GM21529 (cell line): Measurements from ENCODE around the gene CENPM.
"Not testable (repeated sequence)": the region's sequence is repeated elsewhere in the genome, so short reads cannot be mapped to it uniquely, and the experiment has no call there.

ENCODE experiments used
- ATAC-seq: cut with Tn5 transposase; IDR thresholded peaks from one replicate; pipeline ENCODE4 v1.9.1; 2021; ENCODE audit not compliant: unreplicated experiment

CENPM gene

DNA sequence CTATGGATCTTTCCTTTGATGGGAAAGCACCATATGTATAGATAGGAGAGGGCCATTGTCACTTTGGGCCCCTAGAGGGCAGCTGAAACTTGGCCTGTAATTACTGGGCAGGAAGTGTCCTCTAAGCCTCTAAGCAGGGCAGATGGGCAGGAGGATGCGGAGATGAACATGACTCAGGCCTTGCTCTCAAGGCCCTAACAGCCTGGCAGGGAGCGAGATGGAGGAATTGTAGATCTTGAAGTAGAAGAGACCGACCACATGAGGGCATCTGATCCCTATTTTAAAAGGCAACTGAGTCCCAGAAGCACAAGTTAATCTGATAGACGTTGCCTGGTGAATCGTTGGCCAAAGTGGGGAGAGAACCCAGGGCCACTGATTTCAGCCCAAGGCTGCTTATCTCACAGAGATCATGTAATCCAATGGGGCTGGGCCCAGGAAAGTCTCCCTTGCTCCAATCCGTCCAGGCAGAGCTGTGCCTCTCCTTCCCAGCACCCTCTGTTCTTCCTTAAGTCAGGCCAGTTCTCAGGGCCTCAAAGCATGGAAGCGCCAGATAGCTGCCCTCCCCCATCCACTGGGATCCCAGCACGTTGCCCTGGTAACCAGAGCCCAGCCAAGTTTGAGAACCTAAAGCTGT, 19.8 kb upstream of the CENPM start:
- ATAC-seq = no peak

- no peak for ATAC-seq
These were observed 19.3 kb upstream of the CENPM start for GRCh38 chr22:41966225-41966606.

- no peak for ATAC-seq
These were observed 17.1 kb upstream of the CENPM start for GRCh38 chr22:41964112-41964491.

DNA sequence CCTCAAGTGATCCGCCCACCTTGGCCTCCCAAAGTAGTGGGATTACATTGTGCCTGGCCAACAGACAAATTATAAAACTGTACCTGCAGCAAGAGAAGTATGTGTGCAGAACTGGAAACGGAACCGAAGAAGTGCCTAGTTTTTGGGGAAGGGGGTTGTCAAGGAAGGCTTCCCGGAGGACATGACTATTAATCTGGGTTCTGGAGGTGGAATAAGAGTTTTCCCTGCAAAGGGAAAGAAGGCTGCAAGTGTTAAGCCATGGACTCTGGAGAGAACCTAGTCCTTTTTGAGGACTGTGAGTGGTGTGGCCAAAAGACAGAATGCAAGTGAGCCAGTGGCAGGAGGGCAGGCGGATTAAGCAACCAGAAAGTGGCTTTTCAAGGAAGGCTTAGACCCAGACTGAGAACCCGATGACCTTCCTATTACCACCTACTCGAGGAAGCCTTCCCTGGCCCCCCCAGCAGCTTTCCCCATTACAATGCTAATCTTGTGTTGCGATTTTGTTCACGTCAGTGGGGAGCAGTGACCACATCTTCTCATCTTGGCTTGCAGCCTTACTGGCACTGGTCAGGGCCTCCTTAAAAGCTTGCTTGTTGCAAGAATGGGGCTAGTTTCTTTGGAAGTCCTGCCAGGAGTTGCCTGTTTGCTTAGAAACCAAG, 16.6 kb upstream of the CENPM start:
- no peak for ATAC-seq

DNA sequence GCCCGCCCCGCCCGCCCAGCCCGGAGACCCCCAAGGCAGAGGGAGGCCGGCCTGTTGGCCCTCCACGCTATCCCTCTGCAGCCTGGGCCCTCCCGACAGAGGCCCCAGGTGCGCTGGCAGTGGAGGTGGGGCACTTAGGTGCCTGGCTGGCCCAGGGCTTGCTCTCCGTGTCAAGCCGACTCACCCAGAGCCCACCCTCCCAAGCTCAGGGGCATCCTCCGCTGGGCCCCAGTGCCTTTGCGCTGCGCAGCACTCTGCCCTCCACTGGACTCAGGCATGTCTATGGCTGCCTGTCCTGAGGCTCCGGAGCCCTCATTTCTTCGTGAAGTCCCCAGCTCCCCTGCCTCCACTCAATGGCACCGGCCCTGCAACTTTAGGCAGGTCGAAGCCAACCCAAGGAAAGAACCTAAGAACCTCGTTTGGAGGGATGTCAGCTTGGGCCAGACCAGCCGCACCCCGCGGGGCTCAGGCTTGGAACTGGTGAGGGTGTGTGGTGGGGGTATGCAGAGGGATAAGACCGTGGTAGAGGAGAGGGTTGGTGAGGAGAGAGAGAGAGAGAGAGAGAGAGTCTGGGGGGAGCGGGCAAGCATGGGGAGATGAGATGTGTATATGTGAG, 11.1 kb upstream of the CENPM start:
- no peak for ATAC-seq

- ATAC-seq = no peak
These were observed 5.8 kb upstream of the CENPM start for GRCh38 chr22:41952713-41953112.

DNA sequence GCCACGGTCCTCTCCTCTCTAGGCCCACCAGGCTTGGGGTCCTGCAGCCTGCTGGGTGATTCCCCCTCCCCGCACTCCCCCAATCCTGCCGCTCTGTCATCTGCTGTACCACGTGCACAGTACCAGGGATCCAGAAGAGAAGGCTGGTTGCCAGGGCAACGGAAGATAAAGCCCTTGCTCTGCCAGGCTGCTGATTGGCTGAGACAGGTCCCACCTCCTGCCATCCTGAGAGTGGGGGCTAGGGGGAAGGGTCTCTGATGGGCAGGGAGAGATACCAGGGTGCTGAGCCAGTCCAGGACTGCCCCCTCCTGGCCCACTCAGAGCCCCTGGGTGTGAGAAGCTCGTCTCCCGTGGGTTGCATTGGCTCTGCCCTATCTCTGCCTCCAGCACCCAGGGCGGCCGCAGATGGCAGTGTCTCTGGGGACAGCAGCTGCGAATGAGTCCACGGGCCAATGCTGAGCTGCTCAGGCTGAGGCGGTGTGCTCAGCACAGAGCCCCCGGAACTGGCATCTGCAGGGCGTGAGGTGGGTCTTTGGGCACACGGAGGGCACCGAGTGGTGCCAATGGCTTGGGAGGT, 5.0 kb upstream of the CENPM start, which contains the start of gene SMIM45:
SMIM45 (plus strand) TSS at position 253 of the 577 bp plus-strand sequence.
- ATAC-seq = no peak

DNA sequence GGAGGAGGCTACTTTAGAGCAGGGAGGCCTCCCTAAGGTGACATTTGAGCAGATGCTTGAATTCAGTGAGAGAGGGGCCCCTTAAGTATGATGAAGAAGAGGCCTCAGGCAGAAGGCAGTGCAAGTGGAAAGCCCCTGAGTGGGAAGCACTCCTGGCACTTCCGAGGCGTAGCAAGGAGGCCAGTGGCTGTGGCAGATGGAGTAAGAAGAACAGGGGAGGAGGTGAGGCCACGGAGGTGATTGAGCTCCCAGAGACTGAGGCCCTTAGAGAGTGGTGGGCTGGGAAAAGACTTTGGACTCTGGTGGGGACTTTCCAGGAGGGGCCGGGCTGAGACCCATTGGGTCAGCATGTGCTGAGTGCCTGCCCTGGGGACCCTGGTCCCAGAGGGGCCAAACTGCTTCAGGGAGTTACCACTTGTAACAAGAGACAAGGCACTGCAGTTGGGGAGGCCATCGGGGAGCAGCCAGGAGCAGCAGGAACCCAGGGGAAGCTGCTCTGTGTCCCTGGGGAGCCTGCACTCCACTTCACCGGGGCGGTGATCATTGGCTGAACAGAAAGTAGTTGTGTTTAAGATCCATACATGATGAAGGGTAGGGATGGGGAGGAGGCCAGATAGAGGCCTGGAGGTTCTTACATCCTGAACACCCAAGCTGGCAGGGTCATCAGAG, 2.5 kb upstream of the CENPM start:
- no peak for ATAC-seq

GRCh38 chr22:41948928-41949296, 2.0 kb upstream of the CENPM start:
- ATAC-seq = not testable (repeated sequence)

GRCh38 chr22:41948142-41948541, 1.2 kb upstream of the CENPM start:
- ATAC-seq = no peak

- ATAC-seq = no peak
These were observed 600 bp upstream of the CENPM start for GRCh38 chr22:41947424-41948080.

- no peak for ATAC-seq
These were observed 3.2 kb downstream of the CENPM start for GRCh38 chr22:41943661-41944209.

- peak; percentile 27 for ATAC-seq
These were observed 5.9 kb downstream of the CENPM start for GRCh38 chr22:41940832-41941765.

DNA sequence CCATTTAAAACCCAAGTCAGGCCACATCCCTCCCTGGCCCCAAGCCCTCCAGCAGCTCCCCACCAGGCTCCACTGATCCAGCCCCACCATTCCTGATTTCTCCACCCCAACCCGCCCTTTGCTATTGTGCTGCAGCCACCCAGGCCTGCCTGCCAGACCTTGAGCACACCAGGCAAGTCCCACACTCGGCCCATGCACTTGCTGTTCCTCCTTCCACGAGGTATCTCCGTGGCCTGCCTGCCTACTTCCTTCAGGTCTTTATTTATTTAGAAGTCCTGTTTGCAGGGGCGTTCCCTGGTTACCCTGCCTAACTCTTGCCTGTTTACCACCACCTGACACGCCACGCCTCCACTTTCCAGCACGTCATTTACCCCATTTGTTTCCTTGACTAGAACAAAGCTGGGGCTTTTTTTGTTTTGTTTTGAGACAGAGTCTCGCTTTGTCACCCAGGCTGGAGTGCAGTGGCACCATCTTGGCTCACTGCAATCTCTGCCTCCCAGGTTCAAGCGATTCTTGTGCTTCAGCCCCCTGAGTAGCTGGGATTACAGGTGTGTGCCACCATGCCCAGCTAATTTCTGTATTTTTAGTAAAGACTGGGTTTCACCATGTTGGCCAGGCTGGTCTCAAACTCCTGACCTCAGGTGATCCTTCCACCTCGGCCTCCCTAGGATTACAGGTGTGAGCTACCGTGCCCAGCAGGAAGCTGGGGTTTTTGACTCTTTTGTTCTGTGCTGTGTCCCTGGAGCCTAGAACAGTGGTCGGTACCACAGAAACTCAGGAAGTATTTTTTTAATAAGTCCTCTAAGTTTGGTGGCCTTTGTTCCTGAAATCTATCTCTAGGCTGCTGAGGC, 6.7 kb downstream of the CENPM start:
- ATAC-seq = peak; percentile 52

DNA sequence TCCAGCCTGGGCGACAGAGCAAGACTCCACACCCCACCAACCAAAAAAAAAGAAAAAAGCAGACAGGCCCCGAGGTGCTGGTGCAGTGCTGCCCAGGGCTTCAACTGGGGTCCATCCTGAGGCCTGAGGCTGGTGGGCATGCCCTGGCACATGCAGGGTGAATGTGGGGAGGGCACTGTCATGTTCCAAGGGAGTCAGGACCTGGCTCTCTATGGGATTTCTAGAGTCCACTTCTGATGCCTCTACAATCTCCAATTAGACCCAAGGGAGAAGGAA, 10.1 kb downstream of the CENPM start:
- ATAC-seq = no peak

GRCh38 chr22:41935509-41935908, 11.4 kb downstream of the CENPM start:
- ATAC-seq = no peak

DNA sequence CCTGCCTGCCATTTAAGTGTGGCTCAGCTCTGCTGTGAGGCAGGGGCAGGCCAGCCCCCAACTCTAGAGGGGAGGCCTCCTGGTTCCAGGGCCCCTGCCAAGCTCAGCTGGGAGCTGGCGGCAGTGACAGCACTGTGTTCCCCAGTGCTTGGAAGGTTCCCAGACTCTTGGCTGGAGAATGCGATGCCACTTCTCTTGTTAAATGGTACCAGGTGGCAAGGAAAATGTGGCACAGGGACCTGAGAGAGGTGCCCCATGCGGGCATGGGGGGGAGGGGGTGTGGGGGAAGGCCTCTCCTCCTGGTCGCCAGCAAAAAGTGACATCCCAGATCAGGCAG, 12.0 kb downstream of the CENPM start:
- ATAC-seq = no peak

DNA sequence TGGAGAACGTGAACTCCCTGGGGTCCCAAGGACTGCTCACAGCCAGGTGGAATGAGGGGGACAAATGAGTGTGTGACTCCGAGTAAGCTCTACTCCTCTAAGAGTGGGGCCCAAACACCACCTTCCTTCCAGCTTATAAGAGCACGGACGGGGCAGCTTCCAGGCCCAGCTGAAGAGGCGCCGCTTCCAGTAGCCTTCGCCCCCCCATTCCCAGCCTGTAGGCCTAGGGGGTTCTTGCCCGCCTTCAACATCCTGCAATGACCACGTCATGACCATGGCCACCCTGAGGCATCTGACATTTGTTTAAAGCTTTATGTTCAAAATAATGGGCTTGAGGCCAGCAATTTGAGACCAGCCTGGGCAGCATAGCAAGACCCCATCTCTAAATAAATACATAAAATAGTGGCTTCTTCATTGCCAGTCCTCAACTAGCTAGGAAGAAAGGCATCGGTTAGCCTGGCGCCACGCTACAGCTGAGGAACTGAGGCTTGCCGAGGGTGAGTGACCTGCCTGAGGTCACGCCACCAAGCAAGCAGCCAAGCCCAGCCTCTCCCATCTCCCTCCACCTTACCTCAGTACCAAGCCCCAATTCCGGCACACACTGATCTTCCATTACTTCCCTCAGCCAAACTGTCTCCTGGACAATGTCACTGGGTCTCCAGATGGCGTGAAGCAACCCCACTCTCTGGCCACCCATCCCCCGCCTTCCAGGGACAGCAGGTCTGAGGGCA, 12.5 kb downstream of the CENPM start:
- ATAC-seq = no peak
